Vagina (tissue), 2 donors: ENCODE measurements around the gene SUCLA2.

Source experiments
- POLR2AphosphoS5 ChIP-seq, 2 donors: sonication (generic); formaldehyde crosslinking; IDR thresholded peaks; one replicate each; pipeline ENCODE4 v1.9.0; 2017; ENCODE audit warnings: antibody characterized with exemption in 2 of 2, mild to moderate bottlenecking in 2 of 2, low read depth in 1 of 2; ENCODE audit not compliant: insufficient read depth in 1 of 2
- TF ChIP-seq, protein P1 (sequence below), 3 experiments: fragments of 450-650 bp in 2 of 3; fragments of 200-600 bp in 1 of 3; sonication (generic) in 1 of 3; IDR thresholded peaks; one replicate each; pipeline ENCODE4 v1.5.1; 2017 to 2019; ENCODE audit warnings: antibody characterized with exemption in 3 of 3, mild to moderate bottlenecking in 2 of 3, moderate library complexity in 2 of 3

DNA sequence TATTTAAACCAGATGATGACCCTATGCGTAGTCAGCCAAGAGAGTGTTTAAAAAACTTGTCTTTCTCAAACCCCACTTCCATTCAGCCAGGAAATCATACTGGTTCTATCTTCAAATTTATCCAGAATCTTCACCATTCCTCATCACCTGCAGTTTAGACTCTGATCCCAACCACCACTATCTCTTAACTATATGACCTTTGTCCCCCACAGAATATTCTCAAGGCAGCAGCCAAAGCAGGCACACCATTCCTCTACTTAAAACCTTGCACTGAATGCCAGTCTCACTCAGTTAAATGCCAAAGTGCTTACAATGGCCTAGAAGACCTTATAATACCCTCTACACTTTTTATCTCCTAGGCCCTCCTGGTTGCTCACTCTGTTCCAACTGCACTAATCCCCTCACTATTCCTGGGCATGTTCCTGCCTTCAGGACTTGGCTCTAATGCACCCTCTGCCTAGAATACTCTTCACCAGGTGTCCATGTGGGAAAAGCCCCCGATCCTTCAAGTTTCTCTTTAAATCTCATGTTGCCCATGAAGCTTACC is 10.1 kb downstream of the SUCLA2 start:
- TF ChIP-seq POLR2AphosphoS5 (IDR thresholded peaks at IDR 0.05; ENCODE audit: insufficient read depth in 1 of 2, low read depth in 1 of 2) = no peak
- TF ChIP-seq, protein P1, sequence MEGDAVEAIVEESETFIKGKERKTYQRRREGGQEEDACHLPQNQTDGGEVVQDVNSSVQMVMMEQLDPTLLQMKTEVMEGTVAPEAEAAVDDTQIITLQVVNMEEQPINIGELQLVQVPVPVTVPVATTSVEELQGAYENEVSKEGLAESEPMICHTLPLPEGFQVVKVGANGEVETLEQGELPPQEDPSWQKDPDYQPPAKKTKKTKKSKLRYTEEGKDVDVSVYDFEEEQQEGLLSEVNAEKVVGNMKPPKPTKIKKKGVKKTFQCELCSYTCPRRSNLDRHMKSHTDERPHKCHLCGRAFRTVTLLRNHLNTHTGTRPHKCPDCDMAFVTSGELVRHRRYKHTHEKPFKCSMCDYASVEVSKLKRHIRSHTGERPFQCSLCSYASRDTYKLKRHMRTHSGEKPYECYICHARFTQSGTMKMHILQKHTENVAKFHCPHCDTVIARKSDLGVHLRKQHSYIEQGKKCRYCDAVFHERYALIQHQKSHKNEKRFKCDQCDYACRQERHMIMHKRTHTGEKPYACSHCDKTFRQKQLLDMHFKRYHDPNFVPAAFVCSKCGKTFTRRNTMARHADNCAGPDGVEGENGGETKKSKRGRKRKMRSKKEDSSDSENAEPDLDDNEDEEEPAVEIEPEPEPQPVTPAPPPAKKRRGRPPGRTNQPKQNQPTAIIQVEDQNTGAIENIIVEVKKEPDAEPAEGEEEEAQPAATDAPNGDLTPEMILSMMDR (IDR thresholded peaks at IDR 0.05) = no peak
